Transverse colon (tissue), 4 donors: ENCODE measurements around the gene CNST.

ENCODE experiments used
- POLR2A ChIP-seq: fragments of 450-650 bp; IDR thresholded peaks from one replicate; pipeline ENCODE4 v1.6.1; 2016; ENCODE audit warnings: antibody characterized with exemption, mild to moderate bottlenecking, moderate library complexity
- POLR2AphosphoS5 ChIP-seq, 3 donors: sonication (generic); formaldehyde crosslinking; IDR thresholded peaks; one replicate each; pipeline ENCODE4 v1.6.1; 2016; ENCODE audit warnings: antibody characterized with exemption in 3 of 3
- TF ChIP-seq, protein P1 (sequence below), 5 experiments: fragments of 200-600 bp in 3 of 5; fragments of 450-650 bp in 2 of 5; sonication (generic) in 3 of 5; IDR thresholded peaks; 1 replicate in 2 of 5; 2 replicates in 3 of 5; pipeline ENCODE4 v1.5.1; 2016 to 2017; ENCODE audit warnings: antibody characterized with exemption in 5 of 5, inconsistent platforms in 3 of 5, mild to moderate bottlenecking in 2 of 5, moderate library complexity in 1 of 5

DNA sequence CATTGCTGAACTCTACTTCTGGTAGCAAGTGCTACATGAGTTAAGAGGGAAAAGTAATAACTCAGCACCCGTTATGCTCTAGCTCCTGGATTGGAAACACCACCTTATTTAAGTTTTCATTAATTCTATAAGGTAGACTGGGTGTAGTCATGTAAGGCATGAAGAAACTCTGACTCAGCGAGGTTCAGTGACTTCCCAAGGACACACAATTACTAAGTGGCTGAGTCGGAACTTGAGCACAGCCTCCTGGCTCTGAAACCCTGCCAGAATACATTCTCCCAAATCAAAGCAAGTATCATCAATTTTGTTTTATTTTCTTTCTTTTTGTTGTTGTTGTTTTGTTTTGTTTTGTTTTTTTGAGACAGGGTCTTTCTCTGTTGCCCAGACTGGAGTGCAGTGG, 128.9 kb downstream of the CNST start:
- TF ChIP-seq, protein P1, sequence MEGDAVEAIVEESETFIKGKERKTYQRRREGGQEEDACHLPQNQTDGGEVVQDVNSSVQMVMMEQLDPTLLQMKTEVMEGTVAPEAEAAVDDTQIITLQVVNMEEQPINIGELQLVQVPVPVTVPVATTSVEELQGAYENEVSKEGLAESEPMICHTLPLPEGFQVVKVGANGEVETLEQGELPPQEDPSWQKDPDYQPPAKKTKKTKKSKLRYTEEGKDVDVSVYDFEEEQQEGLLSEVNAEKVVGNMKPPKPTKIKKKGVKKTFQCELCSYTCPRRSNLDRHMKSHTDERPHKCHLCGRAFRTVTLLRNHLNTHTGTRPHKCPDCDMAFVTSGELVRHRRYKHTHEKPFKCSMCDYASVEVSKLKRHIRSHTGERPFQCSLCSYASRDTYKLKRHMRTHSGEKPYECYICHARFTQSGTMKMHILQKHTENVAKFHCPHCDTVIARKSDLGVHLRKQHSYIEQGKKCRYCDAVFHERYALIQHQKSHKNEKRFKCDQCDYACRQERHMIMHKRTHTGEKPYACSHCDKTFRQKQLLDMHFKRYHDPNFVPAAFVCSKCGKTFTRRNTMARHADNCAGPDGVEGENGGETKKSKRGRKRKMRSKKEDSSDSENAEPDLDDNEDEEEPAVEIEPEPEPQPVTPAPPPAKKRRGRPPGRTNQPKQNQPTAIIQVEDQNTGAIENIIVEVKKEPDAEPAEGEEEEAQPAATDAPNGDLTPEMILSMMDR (IDR thresholded peaks at IDR 0.05): no peak
- TF ChIP-seq POLR2A (no peak), POLR2AphosphoS5 (IDR thresholded peaks at IDR 0.05) (no peak)
